Inferior parietal cortex (tissue), 1 donor: ENCODE results near the gene MADD.

Experiments
- DNase-seq: peaks from one replicate; pipeline ENCODE4 v3.0.0-alpha.2; 2016; ENCODE audit errors: extremely low spot score

MADD gene

DNA sequence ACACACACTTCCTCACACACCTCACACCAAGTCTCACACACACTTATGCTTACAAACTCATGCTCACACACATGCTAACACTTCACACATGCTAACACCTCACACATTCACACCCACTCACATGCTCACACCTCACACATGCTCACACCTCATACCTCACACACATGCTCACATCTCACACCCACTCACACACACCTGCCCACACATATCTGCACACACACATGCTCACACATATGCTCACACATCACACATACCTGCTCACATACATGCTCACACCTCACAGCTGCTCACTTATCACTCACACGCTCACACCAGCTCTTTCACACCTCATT lies 87.0 kb downstream of the MADD start:
- no peak for DNase-seq

DNA sequence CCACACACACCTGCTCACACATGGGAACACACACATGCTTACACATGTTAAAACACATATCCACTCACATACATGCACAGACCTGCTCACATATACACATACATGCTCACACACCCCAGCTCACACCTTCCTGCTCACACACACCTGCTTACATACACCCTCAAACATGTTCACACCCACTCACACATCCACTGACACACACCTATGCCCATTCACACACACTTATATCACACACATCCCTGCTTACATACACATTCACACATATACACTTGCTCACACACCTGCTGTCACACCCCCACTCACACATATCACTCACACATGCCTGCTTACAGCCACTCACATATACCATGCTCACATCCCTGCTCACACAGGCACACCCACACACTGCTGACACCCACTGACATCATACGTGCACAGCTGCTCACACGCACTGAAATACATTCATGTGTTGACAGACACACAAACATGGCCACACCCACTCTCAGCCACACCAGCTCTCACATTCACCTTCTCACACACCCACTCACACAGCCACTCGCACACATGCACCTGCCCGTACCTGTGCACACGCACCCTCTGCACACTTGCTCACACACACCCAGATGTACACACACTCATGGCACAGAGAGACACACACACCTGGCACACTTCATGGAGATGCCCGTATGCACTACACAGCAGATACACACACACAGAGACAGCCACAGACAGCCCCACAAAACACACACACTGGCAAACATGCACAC lies 88.2 kb downstream of the MADD start:
- DNase-seq: no peak

DNA sequence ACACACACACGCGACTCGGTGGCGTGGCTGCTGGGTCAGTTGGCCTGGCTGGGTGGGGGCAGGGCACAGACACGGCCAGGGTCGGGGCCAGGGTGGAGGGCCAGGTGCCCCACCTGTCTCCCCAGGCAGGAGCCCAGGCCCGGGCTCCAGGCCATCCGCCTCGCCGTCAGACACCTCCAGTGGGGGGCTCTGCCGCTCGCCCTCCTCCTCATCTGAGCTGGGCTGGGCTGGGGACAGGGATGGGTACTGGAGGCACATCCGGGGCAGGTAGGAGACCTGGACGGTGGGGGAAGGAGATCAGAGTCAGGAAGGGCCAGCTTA lies 88.8 kb downstream of the MADD start:
- no peak for DNase-seq

DNA sequence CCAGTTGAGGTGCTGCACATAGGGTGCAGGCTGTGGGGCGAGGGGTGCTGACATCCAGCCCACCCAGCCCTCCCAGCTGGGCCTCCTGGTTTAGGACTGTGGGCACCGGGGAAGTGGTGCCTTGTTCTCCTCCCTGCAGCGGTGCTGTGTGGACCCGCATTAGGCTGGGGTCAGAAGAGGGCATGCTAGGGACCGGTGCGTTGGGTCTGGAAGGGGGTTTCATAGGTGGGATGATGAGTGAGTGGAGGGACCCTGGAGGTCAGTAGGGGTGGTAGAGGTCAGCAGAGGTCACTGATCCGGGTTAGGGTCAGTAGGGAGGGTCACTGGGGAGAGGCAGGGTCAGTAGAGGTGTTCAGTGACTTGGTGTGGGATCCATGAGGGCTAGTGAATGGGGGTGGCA lies 89.2 kb downstream of the MADD start:
- DNase-seq: no peak

DNA sequence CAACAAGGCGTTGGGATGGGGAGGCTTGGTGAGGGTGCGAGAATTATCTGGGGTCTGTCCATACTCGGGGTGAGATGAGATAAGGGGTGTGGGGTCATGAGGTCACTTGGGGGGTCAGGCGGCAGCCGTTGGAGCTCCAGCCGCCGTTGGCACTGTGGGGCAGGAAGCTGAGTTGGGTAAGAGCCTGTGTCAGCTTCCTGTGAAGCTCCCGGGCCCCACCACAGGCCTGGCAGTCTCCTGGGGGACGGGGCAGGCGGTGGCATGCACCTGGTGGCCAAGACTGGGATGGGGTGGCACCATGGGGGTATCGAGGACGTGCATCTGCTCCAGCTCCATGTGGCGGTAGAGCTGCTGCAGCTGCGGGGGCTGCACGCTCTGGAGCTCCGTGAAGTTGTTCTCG lies 89.7 kb downstream of the MADD start:
- no peak for DNase-seq

DNA sequence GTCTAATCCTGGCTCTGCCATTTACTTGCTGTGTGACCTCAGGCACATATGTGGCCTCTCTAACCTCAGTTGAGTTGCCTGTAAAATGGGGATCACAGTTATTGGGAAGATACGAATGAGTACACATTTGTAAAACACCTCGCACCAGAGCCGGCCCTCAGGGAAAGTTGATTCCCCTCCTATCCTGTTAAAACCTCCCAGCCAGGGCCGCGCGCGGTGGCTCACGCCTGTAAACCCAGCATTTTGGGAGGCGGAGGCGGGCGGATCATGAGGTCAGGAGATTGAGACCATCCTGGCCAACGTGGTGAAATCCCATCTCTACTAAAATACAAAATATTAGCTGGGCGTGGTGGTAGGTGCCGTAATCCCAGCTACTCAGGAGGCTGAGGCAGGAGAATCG lies 90.4 kb downstream of the MADD start:
- no peak for DNase-seq

DNA sequence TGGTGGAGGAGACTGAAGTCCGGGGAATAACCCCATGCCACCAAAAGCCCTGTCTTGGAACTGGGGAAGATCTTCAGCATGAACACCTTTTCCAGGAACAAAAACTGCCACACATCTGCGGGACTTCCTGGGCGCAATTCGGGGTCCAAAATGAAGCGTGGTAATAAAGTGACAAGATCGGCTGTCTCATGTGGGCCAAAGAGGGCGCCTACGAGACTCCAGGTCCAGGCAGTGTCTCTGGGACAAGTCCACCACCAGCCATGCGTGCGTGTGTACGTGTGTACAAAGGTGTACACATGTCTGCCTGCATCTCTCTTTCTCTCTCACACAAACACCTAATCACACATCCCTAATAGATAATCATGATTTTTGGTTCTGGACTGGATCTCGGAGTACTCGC lies 91.5 kb downstream of the MADD start:
- DNase-seq: no peak

DNA sequence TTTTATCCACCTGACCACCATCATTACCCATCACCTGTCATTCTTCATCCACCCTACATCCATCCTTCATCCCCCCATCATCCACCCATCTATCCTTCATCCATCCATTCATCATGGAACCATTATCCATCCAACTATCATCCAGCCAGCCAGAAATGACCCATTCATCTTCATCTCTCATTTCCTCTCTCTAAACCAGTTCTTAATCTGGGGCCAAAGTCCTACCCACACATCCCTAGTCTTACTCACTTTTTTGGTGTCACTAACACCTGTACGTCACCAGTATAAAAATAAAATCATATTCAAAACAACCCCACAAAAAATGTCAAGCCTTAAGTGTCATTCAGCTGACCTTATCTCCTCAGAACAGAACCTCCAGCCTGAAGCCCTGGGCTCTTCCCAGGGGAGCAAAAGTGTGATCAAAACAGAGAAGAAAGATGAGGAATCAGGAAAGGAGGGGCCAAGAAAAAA lies 96.1 kb downstream of the MADD start:
- DNase-seq: no peak

DNA sequence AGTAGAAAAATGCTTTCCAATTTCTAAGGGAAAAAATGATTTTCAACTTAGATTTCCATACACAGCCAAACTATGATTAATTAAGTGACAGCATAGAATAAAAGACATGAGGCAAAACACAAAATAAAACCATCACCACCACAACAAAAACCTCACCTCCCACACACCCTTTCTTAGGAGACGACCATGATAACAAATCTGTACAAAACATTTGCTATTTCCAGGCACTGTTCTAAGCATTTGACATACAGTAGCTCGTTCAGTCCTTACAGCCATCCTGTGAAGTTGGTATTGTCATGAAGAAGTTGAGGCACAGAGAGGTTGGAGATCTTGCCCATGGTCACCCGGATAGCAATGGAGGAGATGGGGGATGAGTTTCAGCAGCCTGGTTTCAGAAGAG lies 99.7 kb downstream of the MADD start:
- no peak for DNase-seq

DNA sequence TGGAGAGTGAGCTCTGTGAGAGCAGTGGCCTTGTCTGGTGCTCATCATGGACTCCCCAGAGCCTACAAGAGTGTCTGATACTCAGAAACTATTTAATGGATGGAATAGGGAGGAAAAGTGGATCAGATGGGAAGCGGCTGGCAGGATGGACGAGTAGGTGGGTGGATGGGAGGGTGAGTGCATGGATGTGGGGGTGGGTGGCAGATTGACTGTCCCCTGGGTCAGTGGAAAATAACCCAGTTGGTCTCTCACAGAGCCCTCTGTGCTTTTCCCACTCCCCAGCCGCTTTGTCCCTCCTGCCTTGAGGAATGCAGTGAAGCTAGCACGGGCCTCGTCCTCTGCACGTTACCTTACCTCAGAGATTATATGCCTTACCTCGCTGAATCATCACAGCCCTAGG lies 102.5 kb downstream of the MADD start:
- no peak for DNase-seq

DNA sequence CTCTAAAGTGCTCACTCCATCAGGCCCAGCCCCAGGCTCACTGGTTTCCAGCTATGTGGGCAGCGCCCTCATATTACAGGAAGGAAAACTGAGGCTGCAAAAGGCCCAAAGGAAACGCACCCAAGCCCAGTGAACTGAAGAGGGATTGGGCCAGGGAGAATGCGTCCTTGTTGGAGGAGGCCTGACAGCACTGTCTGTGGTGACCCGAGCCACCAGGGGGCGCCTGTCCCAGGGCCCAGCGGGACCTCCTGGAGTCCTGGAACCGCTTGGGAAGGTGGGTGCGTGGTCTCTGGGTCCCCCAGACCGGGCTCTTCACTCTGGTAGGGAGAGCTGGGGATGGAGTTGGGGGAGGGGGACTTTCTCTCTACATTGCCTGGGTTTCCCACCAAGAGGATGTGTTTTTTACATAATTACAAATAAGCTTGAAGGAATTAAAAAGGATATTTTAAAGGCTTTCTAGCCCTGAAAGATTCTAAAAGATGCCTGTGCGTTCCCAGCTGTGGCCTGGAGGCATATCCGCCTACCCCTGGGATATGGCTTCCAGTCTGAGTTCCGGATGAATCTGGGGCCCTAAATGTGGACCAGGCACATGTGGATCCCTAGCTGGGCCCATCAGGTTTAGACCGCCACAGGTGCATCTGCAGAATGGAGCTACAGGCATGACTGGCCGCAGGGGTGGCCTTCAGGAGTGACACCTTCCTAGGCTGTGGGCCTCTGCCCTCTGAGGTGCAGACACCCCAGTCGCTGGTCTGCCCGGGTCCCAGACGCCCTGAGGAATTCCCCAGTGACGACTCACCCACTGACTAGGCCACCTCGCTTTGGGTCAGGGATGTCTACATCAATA lies 104.2 kb downstream of the MADD start:
- DNase-seq: peak; percentile 77

DNA sequence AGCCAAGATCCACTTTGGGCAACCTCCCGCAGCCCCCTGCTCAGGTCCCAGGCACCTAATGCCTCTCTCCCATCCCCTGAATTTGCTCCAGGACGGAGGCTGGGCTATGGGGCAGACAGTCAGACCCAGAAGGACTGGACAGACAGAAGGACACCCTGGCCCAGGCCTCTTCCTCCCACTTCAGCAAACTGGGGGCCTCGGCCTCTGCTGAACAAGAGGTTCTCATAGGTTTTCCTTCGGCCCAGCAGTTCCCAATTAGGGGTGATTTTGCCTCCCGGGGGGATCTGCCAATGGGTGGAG lies 104.7 kb downstream of the MADD start:
- no peak for DNase-seq

DNA sequence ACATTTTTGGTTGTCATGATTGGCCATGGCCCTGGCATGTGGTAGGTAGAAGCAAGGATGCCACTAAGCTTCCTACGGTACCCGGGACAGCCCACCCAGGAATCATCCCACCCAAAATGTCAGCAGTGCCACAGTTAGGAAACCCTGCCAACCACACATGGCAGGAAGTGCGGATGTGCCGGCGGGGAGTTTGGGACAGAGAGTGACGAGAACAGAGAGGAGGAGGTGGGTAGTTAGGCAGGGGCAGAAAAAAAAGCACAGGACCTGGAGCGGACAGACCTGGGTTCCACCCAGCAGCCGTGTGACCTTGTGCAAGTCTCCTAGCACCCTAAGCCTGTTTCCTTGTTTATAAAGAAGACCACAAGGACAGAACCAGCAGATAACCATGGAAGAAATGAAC lies 105.1 kb downstream of the MADD start:
- no peak for DNase-seq

DNA sequence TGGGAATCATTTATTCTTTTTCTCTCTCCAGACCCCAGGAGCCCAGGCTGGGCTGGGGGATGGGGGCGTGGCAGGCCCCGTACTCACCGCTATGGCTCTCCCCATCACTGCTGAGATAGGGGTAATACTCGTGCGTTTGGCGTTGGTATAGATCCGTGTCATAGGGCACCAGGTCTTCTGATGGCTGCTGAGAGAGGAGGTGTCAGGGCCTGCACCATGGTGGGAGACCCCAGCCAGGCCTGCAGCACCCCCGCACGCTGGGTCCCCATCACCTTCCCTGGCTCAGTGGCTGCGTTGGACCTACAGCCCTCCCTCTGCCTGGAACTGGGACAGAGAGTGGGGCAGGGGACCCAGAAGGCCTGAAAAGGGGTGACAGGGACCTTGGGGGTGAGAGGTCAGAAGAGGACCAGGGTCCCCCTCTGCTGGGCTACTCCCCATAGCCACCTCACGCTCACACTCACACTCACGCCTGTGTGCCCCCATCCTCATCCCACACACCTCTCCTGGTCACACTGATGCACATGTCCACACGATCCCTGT lies 105.7 kb downstream of the MADD start:
- DNase-seq: no peak

DNA sequence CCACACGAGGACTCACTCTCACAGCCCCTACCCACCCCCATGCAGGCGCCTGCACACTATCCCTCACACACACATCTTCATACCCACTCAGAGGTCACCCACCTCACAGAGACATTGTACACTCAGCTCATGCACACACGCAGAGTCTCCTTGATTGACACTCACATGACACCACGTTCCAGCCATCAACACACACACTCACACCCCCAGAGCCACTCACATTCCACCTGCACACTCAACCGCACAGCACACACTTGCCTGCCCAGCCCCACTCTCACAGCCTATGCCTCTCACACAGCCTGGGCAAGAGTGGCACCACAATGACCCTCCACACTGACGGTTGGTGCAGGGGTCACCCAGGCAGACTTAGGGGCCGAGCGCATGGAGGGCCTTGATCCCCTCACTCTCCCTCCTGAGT lies 106.2 kb downstream of the MADD start:
- DNase-seq: no peak

DNA sequence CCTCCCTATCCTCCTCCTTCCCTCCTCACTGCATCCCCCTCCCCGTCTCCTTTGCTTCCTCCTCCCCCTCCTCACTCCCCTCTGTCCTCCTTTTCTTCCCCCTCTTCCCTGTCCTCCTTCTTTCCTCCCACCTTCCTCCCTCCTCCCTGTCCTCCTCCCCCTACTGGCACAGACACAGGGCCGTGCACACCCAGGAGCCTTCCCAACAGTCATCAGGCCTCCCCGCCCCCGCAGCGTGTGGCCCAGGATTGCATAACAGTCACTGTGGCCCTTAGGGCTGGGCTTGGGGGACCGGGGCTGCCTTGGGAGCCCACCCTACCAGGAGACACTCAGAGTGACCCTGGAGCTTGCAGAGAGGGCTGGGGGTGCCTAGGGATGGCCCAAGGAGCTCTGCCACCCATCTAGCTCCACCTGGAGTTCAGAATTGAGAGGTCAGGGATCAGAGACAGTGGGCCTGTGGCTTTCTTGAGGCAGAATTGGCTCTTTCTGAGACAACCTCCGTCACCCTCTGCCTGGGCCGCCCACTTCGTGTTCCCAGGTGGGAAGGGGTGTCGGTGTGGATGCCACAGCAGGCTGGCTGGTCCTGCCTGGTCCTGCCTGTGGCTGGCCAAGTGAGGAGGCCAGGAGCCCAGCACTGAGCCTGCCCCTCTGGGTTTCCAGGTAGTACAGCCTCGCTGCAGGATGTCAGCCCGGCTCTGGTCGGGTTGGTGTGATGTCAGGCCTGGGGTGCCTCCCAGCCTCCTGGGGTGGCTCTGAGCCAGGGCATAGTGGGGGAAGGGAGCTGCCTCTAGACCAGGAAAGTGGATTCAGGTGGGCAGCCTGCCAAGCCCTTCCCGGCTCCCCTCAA lies 106.8 kb downstream of the MADD start:
- no peak for DNase-seq

DNA sequence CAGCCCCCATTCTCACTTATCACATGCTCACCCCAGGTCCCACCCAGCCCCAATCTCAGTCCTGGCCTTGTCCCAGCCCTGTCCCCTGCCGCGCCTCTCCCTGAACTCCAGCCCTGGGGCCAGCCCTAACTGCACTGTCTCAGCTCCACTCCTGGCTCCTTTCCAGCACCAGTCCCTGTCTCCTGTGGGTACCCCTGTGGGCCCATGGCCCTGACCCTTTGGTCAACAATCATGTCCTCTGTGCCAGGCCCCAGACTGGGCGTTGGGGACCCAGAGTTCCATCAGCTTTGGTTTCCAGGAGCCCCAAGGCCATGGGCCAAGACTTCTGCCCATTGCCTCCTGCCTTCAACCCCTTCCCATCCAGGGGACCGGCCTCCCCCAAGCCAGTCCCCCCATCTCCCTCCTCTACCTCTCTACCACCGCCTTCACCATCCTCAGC lies 107.7 kb downstream of the MADD start:
- no peak for DNase-seq

DNA sequence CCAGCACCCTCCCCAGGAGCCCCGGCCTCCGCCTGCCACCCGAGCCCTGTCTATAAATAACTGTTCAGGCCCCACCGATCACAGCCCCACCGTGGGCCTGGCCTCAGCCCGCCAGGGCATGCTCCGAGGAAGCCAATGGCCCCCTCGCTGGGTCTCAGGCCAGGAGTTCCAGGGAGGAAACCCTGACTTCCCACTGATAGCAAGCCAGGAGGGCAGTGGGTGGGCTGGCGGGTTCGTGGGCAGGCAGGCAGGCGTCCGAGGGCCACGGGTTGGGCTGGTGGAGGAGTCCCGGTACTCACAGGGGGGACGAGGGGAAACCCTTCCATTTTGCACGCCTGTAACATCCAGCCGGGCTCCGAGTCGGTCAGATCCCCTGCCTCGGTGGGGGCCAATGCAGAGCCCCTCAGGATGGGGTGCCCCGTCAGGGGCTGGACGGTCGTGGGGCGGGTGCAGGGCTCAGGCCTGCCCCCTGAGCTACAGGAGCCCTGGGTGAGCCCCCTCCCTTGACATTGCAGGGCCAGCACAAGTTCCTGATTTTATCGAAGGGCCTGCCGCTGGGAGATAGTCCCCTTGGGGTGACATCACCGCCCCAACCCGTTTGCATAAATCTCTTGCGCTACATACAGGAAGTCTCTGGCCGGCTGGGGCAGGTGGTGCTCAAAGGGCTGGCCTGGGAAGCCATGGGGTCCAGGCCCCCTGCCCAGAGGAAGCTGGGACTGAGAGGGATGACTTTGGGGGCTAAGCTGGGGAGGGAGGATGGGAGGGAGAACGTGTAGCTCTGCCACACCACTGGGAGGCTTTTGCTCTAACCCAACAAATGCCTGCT lies 108.3 kb downstream of the MADD start, which contains the start of gene SPI1:
Gene SPI1 (minus strand): TSS at position 538 of the 826 bp plus-strand sequence. CDS start 194 bp downstream, at position 344.
- DNase-seq: peak; percentile 44

DNA sequence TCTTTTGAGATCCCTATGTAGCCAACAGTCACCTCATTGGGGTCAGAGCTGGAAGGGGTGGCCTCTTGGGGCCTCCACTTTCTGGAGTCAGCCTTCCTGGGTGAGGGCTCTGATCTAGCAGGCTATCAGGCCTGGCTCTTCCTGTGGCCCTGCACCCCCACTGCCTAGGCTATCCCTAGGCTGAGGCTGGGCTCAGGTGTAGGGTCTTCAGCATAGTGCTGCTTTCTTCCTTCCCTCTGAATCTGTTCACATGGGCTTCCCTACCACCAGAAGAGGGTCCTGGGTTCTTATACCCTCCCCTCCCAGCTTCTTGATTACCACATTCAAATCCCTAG lies 108.9 kb downstream of the MADD start:
- no peak for DNase-seq

DNA sequence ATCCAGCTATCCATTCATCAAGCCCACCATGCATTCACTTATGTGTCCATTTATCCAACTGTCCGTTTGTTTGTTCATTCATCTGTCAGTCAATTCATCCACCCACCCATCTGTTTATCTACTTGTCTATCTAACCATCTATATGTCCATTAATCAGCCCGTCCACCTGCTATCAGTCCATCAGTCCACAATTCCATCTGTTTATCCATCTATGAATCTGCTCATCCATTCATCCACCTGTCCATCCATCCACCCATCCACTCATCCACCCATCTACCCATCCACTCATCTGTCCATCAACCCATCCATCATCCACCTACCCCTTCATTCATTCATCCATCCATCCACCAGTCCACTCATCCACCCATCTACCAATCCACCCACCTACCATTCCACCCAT lies 109.4 kb downstream of the MADD start:
- no peak for DNase-seq
